Measurements from ENCODE around the gene SCN7A. TPM values are rescaled to one million over a fixed set of nuclear protein-coding genes. Genes with fewer than 3 reads are reported as not detected.

SCN7A gene
- polyA plus RNA-seq, 2 of the 4 experiments (the other 2 are of a cell fraction): not detected

GRCh38 chr2:166444306-166444705 lies 49.7 kb downstream of the SCN7A start (continued):
- TF ChIP-seq HOXB5 (CRISPR knock-in tag; IDR thresholded peaks at IDR 0.05): no peak
- TF ChIP-seq RNF2 (IDR thresholded peaks at IDR 0.05; ENCODE audit: borderline replicate concordance, low read depth): no peak

- DNase-seq (ENCODE audit: low read depth in 1 of 2, low spot score in 1 of 2): no peak
- H3K4me3 ChIP-seq: no peak overlapping the region
- WGBS (ENCODE audit: missing lambda C conversion rate): 2% methylated on average over 3 of the region's 3 CpGs
- H3K4me1 ChIP-seq: no peaks in the 10 kb centered on the region
- no peaks in the 10 kb centered on the region for H3K9me3 ChIP-seq
- TF ChIP-seq ZSCAN20 (CRISPR knock-in tag; IDR thresholded peaks at IDR 0.05) (no peak), BHLHE40 (IDR thresholded peaks at IDR 0.05; ENCODE audit: low read depth, low read length) (no peak)
- TF ChIP-seq, protein P1, sequence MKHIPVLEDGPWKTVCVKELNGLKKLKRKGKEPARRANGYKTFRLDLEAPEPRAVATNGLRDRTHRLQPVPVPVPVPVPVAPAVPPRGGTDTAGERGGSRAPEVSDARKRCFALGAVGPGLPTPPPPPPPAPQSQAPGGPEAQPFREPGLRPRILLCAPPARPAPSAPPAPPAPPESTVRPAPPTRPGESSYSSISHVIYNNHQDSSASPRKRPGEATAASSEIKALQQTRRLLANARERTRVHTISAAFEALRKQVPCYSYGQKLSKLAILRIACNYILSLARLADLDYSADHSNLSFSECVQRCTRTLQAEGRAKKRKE (CRISPR knock-in tag; IDR thresholded peaks at IDR 0.05; ENCODE audit: low read depth): no peak
- ChIA-PET POLR2A (no interaction called here), CTCF (no interaction called here)
- no peak overlapping the region for H3K27ac ChIP-seq
- no peak overlapping the region for H3K4me2 ChIP-seq
- no peak for ATAC-seq
- FAIRE-seq: no peak
These were observed 53.7 kb downstream of the SCN7A start for GRCh38 chr2:166440313-166440712.

GRCh38 chr2:166439078-166439477 lies 55.0 kb downstream of the SCN7A start:
- Histone ChIP-seq H3K27ac (no peak overlapping the region), H3K4me3 (no peak overlapping the region), H3K4me2 (no peak overlapping the region), H3K4me1 (no peaks in the 10 kb centered on the region), H3K9me3 (no peaks in the 10 kb centered on the region)
- FAIRE-seq (no peak), ATAC-seq (no peak), DNase-seq (ENCODE audit: low read depth in 1 of 2, low spot score in 1 of 2) (no peak)
- ChIA-PET CTCF (no interaction called here), POLR2A (no interaction called here)
- no peak for TF ChIP-seq RCOR1 (IDR thresholded peaks at IDR 0.05; ENCODE audit: low read depth, low read length)
- TF ChIP-seq, protein P2, sequence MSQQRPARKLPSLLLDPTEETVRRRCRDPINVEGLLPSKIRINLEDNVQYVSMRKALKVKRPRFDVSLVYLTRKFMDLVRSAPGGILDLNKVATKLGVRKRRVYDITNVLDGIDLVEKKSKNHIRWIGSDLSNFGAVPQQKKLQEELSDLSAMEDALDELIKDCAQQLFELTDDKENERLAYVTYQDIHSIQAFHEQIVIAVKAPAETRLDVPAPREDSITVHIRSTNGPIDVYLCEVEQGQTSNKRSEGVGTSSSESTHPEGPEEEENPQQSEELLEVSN (IDR thresholded peaks at IDR 0.05; ENCODE audit: borderline replicate concordance, low read depth): no peak
- no peak for TF ChIP-seq FOSB (CRISPR knock-in tag; IDR thresholded peaks at IDR 0.05)
- no peak for TF ChIP-seq CBX2 (IDR thresholded peaks at IDR 0.05; ENCODE audit: borderline replicate concordance, low read depth)
- no peak for TF ChIP-seq MAFK (IDR thresholded peaks at IDR 0.05; ENCODE audit: partially characterized antibody)
- TF ChIP-seq, protein P3, sequence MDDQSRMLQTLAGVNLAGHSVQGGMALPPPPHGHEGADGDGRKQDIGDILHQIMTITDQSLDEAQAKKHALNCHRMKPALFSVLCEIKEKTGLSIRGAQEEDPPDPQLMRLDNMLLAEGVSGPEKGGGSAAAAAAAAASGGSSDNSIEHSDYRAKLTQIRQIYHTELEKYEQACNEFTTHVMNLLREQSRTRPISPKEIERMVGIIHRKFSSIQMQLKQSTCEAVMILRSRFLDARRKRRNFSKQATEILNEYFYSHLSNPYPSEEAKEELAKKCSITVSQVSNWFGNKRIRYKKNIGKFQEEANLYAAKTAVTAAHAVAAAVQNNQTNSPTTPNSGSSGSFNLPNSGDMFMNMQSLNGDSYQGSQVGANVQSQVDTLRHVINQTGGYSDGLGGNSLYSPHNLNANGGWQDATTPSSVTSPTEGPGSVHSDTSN (IDR thresholded peaks at IDR 0.05): no peak
- TF ChIP-seq ZC3H11A (IDR thresholded peaks at IDR 0.05): no peak
- TF ChIP-seq FOSL2 (IDR thresholded peaks at IDR 0.05): no peak
- TF ChIP-seq FOSL2 (CRISPR knock-in tag; IDR thresholded peaks at IDR 0.05): no peak
- TF ChIP-seq USF2 (IDR thresholded peaks at IDR 0.05): no peak
- no peak for TF ChIP-seq NR3C1 (IDR thresholded peaks at IDR 0.05)
- TF ChIP-seq HOXA7 (CRISPR knock-in tag; IDR thresholded peaks at IDR 0.05): no peak
- no peak for TF ChIP-seq ZNF302 (CRISPR knock-in tag; IDR thresholded peaks at IDR 0.05)
- no peak for TF ChIP-seq HDAC2 (IDR thresholded peaks at IDR 0.05)
- no peak for TF ChIP-seq NPAS2 (CRISPR knock-in tag; IDR thresholded peaks at IDR 0.05; ENCODE audit: borderline replicate concordance)
- TF ChIP-seq, protein P4, sequence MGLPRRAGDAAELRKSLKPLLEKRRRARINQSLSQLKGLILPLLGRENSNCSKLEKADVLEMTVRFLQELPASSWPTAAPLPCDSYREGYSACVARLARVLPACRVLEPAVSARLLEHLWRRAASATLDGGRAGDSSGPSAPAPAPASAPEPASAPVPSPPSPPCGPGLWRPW (IDR thresholded peaks at IDR 0.05): no peak
- TF ChIP-seq, protein P5, sequence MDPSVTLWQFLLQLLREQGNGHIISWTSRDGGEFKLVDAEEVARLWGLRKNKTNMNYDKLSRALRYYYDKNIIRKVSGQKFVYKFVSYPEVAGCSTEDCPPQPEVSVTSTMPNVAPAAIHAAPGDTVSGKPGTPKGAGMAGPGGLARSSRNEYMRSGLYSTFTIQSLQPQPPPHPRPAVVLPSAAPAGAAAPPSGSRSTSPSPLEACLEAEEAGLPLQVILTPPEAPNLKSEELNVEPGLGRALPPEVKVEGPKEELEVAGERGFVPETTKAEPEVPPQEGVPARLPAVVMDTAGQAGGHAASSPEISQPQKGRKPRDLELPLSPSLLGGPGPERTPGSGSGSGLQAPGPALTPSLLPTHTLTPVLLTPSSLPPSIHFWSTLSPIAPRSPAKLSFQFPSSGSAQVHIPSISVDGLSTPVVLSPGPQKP (IDR thresholded peaks at IDR 0.05; ENCODE audit: low read depth, low read length): no peak
- TF ChIP-seq GATA3 (IDR thresholded peaks at IDR 0.05; ENCODE audit: borderline replicate concordance): no peak
- no peak for TF ChIP-seq CHD2 (IDR thresholded peaks at IDR 0.05; ENCODE audit: low read length, partially characterized antibody)
- no peak for TF ChIP-seq RNF2 (IDR thresholded peaks at IDR 0.05; ENCODE audit: borderline replicate concordance, low read depth)

All from A549 (cell line).